Measurements from ENCODE around the gene KIAA1143. TPM values are rescaled to one million over a fixed set of nuclear protein-coding genes. Genes with fewer than 3 reads are reported as not detected.

The KIAA1143 gene
- total and polyA plus RNA-seq, 2 experiments from 2014 or later = 23.5 to 25.0 TPM

DNA sequence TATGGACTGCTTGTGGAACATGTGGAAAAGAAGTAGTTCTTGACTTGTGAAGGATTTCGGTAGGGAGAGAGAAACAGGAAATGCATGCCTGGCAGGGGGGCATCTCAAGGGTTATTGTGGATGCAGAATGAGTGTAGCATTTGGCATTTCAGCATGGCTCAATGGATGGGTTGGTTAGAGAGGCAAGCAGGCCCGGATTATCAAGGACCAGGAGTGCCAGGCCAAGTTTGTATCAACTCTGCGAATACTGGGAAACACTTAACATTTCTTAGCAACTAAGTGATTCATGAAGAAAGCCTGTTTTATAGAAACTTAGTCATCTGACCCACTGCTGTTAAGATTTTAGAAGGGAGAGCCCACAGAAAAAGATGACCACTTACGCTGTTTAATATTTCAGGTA, 33.8 kb upstream of the KIAA1143 start:
- no peak overlapping the region for H3K4me2 ChIP-seq (ENCODE audit: unreplicated experiment)
- no peaks in the 10 kb centered on the region for H3K79me2 ChIP-seq (ENCODE audit: insufficient read depth)
- H4K20me1 ChIP-seq (ENCODE audit: insufficient read depth) = no peaks in the 10 kb centered on the region
- H3K9me3 ChIP-seq (ENCODE audit: low read depth) = no peaks in the 10 kb centered on the region
- WGBS, 2 experiments (ENCODE audit: low coverage in 1 of 2, low lambda C conversion rate in 2 of 2, missing lambda C conversion rate in 2 of 2) = 98 to 99% methylated on average over 4 of the region's 4 CpGs
- DNase-seq = peak; percentile 14
- TF ChIP-seq EZH2 (IDR thresholded peaks at IDR 0.05; ENCODE audit: insufficient read depth, poor library complexity, severe bottlenecking) (no peak), EZH2phosphoT487 (IDR thresholded peaks at IDR 0.05; ENCODE audit: insufficient read depth, low read depth) (no peak)
- H3K4me1 ChIP-seq (ENCODE audit: insufficient read depth) = no peaks in the 10 kb centered on the region
- H3K36me3 ChIP-seq (ENCODE audit: low read depth) = no peaks in the 10 kb centered on the region
- H3K4me3 ChIP-seq = no peak overlapping the region
- H3K27me3 ChIP-seq (replicated peaks; ENCODE audit: insufficient read depth) = no peaks in the 10 kb centered on the region
- H3F3A ChIP-seq (ENCODE audit: insufficient read depth) = no peaks in the 10 kb centered on the region
- no peaks in the 10 kb centered on the region for H3K9me2 ChIP-seq (ENCODE audit: insufficient read depth)
- no peak overlapping the region for H3K27ac ChIP-seq
- H3K9ac ChIP-seq = no peak overlapping the region
- in situ Hi-C loops (cut with MboI) = no loop called here
- H2AFZ ChIP-seq = no peak overlapping the region

DNA sequence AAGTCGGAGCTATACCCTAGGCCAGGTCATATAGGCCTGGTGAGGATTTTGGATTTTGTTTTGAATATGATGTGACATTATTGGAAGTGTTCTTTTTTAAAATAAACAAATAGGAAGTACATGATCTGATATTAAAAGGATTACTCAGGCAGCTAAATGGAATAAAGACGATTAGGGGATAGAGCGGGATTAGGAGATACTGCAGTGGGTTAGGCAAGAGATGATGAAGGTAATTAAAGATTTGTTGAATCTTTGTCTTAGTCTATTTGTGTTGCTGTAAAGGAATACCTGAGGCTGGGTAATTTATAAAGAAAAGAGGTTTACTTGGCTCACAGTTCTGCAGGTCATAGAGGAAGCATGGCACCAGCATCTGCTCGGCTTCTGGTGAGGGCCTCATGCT, 21.5 kb upstream of the KIAA1143 start:
- Histone ChIP-seq H3F3A (ENCODE audit: insufficient read depth) (no peaks in the 10 kb centered on the region), H3K4me1 (ENCODE audit: insufficient read depth) (no peaks in the 10 kb centered on the region), H3K9ac (no peak overlapping the region), H3K27ac (no peak overlapping the region), H2AFZ (no peak overlapping the region), H3K36me3 (ENCODE audit: low read depth) (no peaks in the 10 kb centered on the region), H3K27me3 (replicated peaks; ENCODE audit: insufficient read depth) (no peaks in the 10 kb centered on the region), H3K79me2 (ENCODE audit: insufficient read depth) (no peaks in the 10 kb centered on the region), H3K4me2 (ENCODE audit: unreplicated experiment) (no peak overlapping the region), H3K4me3 (no peak overlapping the region), H3K9me3 (ENCODE audit: low read depth) (no peaks in the 10 kb centered on the region), H4K20me1 (ENCODE audit: insufficient read depth) (no peaks in the 10 kb centered on the region), H3K9me2 (ENCODE audit: insufficient read depth) (no peaks in the 10 kb centered on the region)
- no peak for TF ChIP-seq EZH2 (IDR thresholded peaks at IDR 0.05; ENCODE audit: insufficient read depth, poor library complexity, severe bottlenecking)
- in situ Hi-C loops (cut with MboI) = no loop called here
- 89 to 94% methylated on average over 4 of the region's 4 CpGs for WGBS, 2 experiments (ENCODE audit: low coverage in 1 of 2, low lambda C conversion rate in 2 of 2, missing lambda C conversion rate in 2 of 2)
- no peak for DNase-seq

- no peak overlapping the region for H3K27ac ChIP-seq
Measured at GRCh38 chr3:44772099-44772442, 10.7 kb upstream of the KIAA1143 start.

GRCh38 chr3:44771424-44772098, 10.1 kb upstream of the KIAA1143 start:
- H3K79me2 ChIP-seq (ENCODE audit: insufficient read depth) = peaks cover 38% of the 10 kb centered on the region
- H3K4me3 ChIP-seq = no peak overlapping the region
- no peak for DNase-seq
- no peak overlapping the region for H3K4me2 ChIP-seq (ENCODE audit: unreplicated experiment)
- H3K36me3 ChIP-seq (ENCODE audit: low read depth) = no peaks in the 10 kb centered on the region
- H3K9ac ChIP-seq = no peak overlapping the region
- WGBS, 2 experiments (ENCODE audit: low coverage in 1 of 2, low lambda C conversion rate in 2 of 2, missing lambda C conversion rate in 2 of 2) = 53 to 70% methylated on average over 1 of the region's 1 CpG
- in situ Hi-C loops (cut with MboI) = no loop called here
- H3K27ac ChIP-seq = no peak overlapping the region
- H3K9me3 ChIP-seq (ENCODE audit: low read depth) = no peaks in the 10 kb centered on the region
- H3K4me1 ChIP-seq (ENCODE audit: insufficient read depth) = no peaks in the 10 kb centered on the region
- TF ChIP-seq EZH2phosphoT487 (IDR thresholded peaks at IDR 0.05; ENCODE audit: insufficient read depth, low read depth) (no peak), EZH2 (IDR thresholded peaks at IDR 0.05; ENCODE audit: insufficient read depth, poor library complexity, severe bottlenecking) (no peak)
- no peaks in the 10 kb centered on the region for H3K9me2 ChIP-seq (ENCODE audit: insufficient read depth)
- no peaks in the 10 kb centered on the region for H3F3A ChIP-seq (ENCODE audit: insufficient read depth)
- H3K27me3 ChIP-seq (replicated peaks; ENCODE audit: insufficient read depth) = no peaks in the 10 kb centered on the region
- no peaks in the 10 kb centered on the region for H4K20me1 ChIP-seq (ENCODE audit: insufficient read depth)
- H2AFZ ChIP-seq = no peak overlapping the region

More at GRCh38 chr3:44772099-44772442, 10.7 kb upstream of the KIAA1143 start:
- Histone ChIP-seq H3K4me2 (ENCODE audit: unreplicated experiment) (no peak overlapping the region), H4K20me1 (ENCODE audit: insufficient read depth) (no peaks in the 10 kb centered on the region), H3K4me1 (ENCODE audit: insufficient read depth) (no peaks in the 10 kb centered on the region), H3K9me3 (ENCODE audit: low read depth) (no peaks in the 10 kb centered on the region), H2AFZ (no peak overlapping the region), H3K4me3 (no peak overlapping the region), H3K9me2 (ENCODE audit: insufficient read depth) (no peaks in the 10 kb centered on the region), H3K36me3 (ENCODE audit: low read depth) (no peaks in the 10 kb centered on the region), H3K79me2 (ENCODE audit: insufficient read depth) (peaks cover 32% of the 10 kb centered on the region), H3F3A (ENCODE audit: insufficient read depth) (no peaks in the 10 kb centered on the region), H3K9ac (no peak overlapping the region), H3K27me3 (replicated peaks; ENCODE audit: insufficient read depth) (no peaks in the 10 kb centered on the region)
- TF ChIP-seq EZH2 (IDR thresholded peaks at IDR 0.05; ENCODE audit: insufficient read depth, poor library complexity, severe bottlenecking) = no peak
- WGBS, 2 experiments (ENCODE audit: low coverage in 1 of 2, low lambda C conversion rate in 2 of 2, missing lambda C conversion rate in 2 of 2) = 94 to 100% methylated on average over 1 of the region's 1 CpG
- in situ Hi-C loops (cut with MboI) = no loop called here
- DNase-seq = no peak

DNA sequence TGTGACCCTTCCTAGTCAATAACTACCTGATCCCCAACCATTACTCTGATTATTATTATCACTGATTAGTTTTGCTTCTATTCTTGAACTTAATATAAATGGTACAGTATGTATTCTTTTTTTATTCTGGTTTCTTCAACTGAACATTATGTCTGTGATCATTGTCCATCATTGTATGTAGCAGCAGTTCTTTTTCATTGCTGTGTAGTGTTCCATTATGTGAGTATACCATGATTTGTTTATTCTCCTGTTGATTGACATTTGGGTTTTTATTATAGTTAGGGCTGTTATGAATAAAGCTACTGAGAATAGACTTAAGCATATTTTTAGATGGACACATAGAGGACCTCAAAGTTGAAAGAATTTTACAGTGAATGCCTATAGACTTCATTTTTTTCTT, 2.8 kb upstream of the KIAA1143 start:
- in situ Hi-C loops (cut with MboI) = no loop called here

More for the DNA sequence above, 2.8 kb upstream of the KIAA1143 start:
- H3K9ac ChIP-seq = no peak overlapping the region
- no peaks in the 10 kb centered on the region for H3K27me3 ChIP-seq (replicated peaks; ENCODE audit: insufficient read depth)
- H3K27ac ChIP-seq = no peak overlapping the region
- no peaks in the 10 kb centered on the region for H3K9me3 ChIP-seq (ENCODE audit: low read depth)
- H3K4me2 ChIP-seq (ENCODE audit: unreplicated experiment) = no peak overlapping the region
- no peaks in the 10 kb centered on the region for H3K9me2 ChIP-seq (ENCODE audit: insufficient read depth)
- peaks cover 83% of the 10 kb centered on the region for H3K79me2 ChIP-seq (ENCODE audit: insufficient read depth)
- DNase-seq = no peak
- no peak overlapping the region for H3K4me3 ChIP-seq
- no peaks in the 10 kb centered on the region; the same call in none of the 2 replicates for H3K4me1 ChIP-seq (ENCODE audit: insufficient read depth)
- H3F3A ChIP-seq (ENCODE audit: insufficient read depth) = peaks cover 10% of the 10 kb centered on the region; the same call in 1 of the 2 replicates
- no peak overlapping the region for H2AFZ ChIP-seq
- H4K20me1 ChIP-seq (ENCODE audit: insufficient read depth) = no peaks in the 10 kb centered on the region
- no peak for TF ChIP-seq EZH2phosphoT487 (IDR thresholded peaks at IDR 0.05; ENCODE audit: insufficient read depth, low read depth)
- TF ChIP-seq EZH2 (IDR thresholded peaks at IDR 0.05; ENCODE audit: insufficient read depth, poor library complexity, severe bottlenecking) = no peak
- H3K36me3 ChIP-seq (ENCODE audit: low read depth) = peaks cover under 1% of the 10 kb centered on the region; the same call in 1 of the 2 replicates
